Skeletal muscle tissue (tissue), 4 donors: ENCODE data around the gene DGLUCY. TPM values are rescaled to one million over a fixed set of nuclear protein-coding genes. Genes with fewer than 3 reads are reported as not detected.
"Not testable (repeated sequence)": the region's sequence is repeated elsewhere in the genome, so short reads cannot be mapped to it uniquely, and the experiment has no call there.

Experiments used
- H3K27ac ChIP-seq: one replicate; pipeline ENCODE4 v1.7.0; 2013; ENCODE audit warnings: mild to moderate bottlenecking, low read depth, low read length, inconsistent platforms
- H3K27me3 ChIP-seq, 3 donors: one replicate each; pipeline ENCODE4 v1.7.0; 2013; ENCODE audit warnings: low read length in 3 of 3; ENCODE audit not compliant: control insufficient read depth in 3 of 3, insufficient read depth in 3 of 3
- H3K36me3 ChIP-seq, 3 donors: one replicate each; pipeline ENCODE4 v1.7.0; 2013; ENCODE audit warnings: low read length in 3 of 3; ENCODE audit not compliant: control insufficient read depth in 3 of 3, insufficient read depth in 3 of 3
- H3K4me1 ChIP-seq, 3 donors: one replicate each; pipeline ENCODE4 v1.7.0; 2013; ENCODE audit warnings: low read length in 3 of 3, mild to moderate bottlenecking in 3 of 3; ENCODE audit not compliant: control insufficient read depth in 3 of 3, insufficient read depth in 3 of 3
- H3K4me3 ChIP-seq, 3 donors: one replicate each; pipeline ENCODE4 v1.7.0; 2013; ENCODE audit warnings: low read length in 3 of 3
- H3K9ac ChIP-seq, 3 donors: one replicate each; pipeline ENCODE4 v1.7.0; 2013; ENCODE audit warnings: low read length in 3 of 3, mild to moderate bottlenecking in 3 of 3, moderate library complexity in 2 of 3, low read depth in 1 of 3
- H3K9me3 ChIP-seq, 3 donors: one replicate each; pipeline ENCODE4 v1.7.0; 2013; ENCODE audit warnings: low read length in 3 of 3; ENCODE audit not compliant: control insufficient read depth in 3 of 3
- total RNA-seq: library from RNA; depleted of rRNA; stranded (reverse); fragments of >200 nt; gene quantifications from one replicate; pipeline ENCODE4 v1.2.3, GENCODE V29; 2014
- donor health status: Osteomylitis.

Gene DGLUCY
- total RNA-seq, 1 donor from 2014 or later: 49.6 TPM

GRCh38 chr14:91244501-91244901, 130.6 kb downstream of the DGLUCY start, which contains the start of gene GPR68:
Gene GPR68, minus strand, starts transcription at chr14:91244704. Its CDS starts 9,654 bp downstream, at chr14:91235050.
- no peaks in the 10 kb centered on the region for H3K36me3 ChIP-seq
- H3K27ac ChIP-seq: no peak within 1 kb of the TSS
- H3K9me3 ChIP-seq: no peaks in the 10 kb centered on the region
- peaks cover 0 to 17% (median 0%) of the 10 kb centered on the region in 3 donors for H3K27me3 ChIP-seq
- H3K4me3 ChIP-seq: peak within 1 kb of the TSS in 2 of 3 donors; percentile 22 to 34
- H3K9ac ChIP-seq: no peak within 1 kb of the TSS
- peaks cover 7 to 16% (median 13%) of the 10 kb centered on the region in 3 donors for H3K4me1 ChIP-seq

GRCh38 chr14:91245029-91245428, 131.2 kb downstream of the DGLUCY start:
- H3K36me3 ChIP-seq: no peaks in the 10 kb centered on the region
- peaks cover 0 to 17% (median 0%) of the 10 kb centered on the region in 3 donors for H3K27me3 ChIP-seq
- no peaks in the 10 kb centered on the region for H3K9me3 ChIP-seq
- H3K4me1 ChIP-seq: peaks cover 8 to 16% (median 13%) of the 10 kb centered on the region in 3 donors
- H3K9ac ChIP-seq: no peak overlapping the region
- H3K27ac ChIP-seq: no peak overlapping the region
- H3K4me3 ChIP-seq: no peak overlapping the region

- H3K9me3 ChIP-seq, H3K36me3 ChIP-seq, H3K9ac ChIP-seq, H3K4me3 ChIP-seq, H3K27ac ChIP-seq: not testable (repeated sequence)
- peaks cover 8 to 16% (median 13%) of the 10 kb centered on the region in 3 donors for H3K4me1 ChIP-seq
- peaks cover 0 to 17% (median 0%) of the 10 kb centered on the region in 3 donors for H3K27me3 ChIP-seq
Observed at GRCh38 chr14:91245616-91246015, 131.7 kb downstream of the DGLUCY start.

GRCh38 chr14:91246051-91246852, 132.4 kb downstream of the DGLUCY start:
- H3K4me3 ChIP-seq: no peak overlapping the region
- H3K9me3 ChIP-seq: no peaks in the 10 kb centered on the region
- H3K4me1 ChIP-seq: peaks cover 8 to 16% (median 13%) of the 10 kb centered on the region in 3 donors
- no peak overlapping the region for H3K27ac ChIP-seq
- no peaks in the 10 kb centered on the region for H3K36me3 ChIP-seq
- H3K27me3 ChIP-seq: peaks cover 0 to 16% (median 0%) of the 10 kb centered on the region in 3 donors
- no peak overlapping the region for H3K9ac ChIP-seq

GRCh38 chr14:91249841-91250616, 136.2 kb downstream of the DGLUCY start:
- no peak overlapping the region for H3K27ac ChIP-seq

GRCh38 chr14:91250912-91251311, 137.0 kb downstream of the DGLUCY start:
- Histone ChIP-seq H3K4me1 (peaks cover 9 to 12% (median 11%) of the 10 kb centered on the region in 3 donors), H3K36me3 (no peaks in the 10 kb centered on the region), H3K27ac (no peak overlapping the region), H3K9me3 (no peaks in the 10 kb centered on the region), H3K27me3 (peaks cover 4 to 8% (median 5%) of the 10 kb centered on the region in 3 donors), H3K9ac (no peak overlapping the region), H3K4me3 (no peak overlapping the region)

More at GRCh38 chr14:91249841-91250616, 136.2 kb downstream of the DGLUCY start:
- peaks cover 9 to 12% (median 11%) of the 10 kb centered on the region in 3 donors for H3K4me1 ChIP-seq
- H3K9ac ChIP-seq: no peak overlapping the region
- no peak overlapping the region for H3K4me3 ChIP-seq
- peaks cover 4 to 8% (median 7%) of the 10 kb centered on the region in 3 donors for H3K27me3 ChIP-seq
- H3K9me3 ChIP-seq: no peaks in the 10 kb centered on the region
- H3K36me3 ChIP-seq: no peaks in the 10 kb centered on the region

GRCh38 chr14:91252871-91253794, 139.3 kb downstream of the DGLUCY start:
- Histone ChIP-seq H3K36me3 (no peaks in the 10 kb centered on the region), H3K27ac (no peak overlapping the region), H3K27me3 (peaks cover 4 to 9% (median 8%) of the 10 kb centered on the region in 3 donors), H3K9me3 (no peaks in the 10 kb centered on the region), H3K4me3 (peak overlapping the region; percentile 59 to 70 (median 65)), H3K9ac (peak overlapping the region; percentile 61 to 76 (median 70)), H3K4me1 (peaks cover 12 to 20% (median 16%) of the 10 kb centered on the region in 3 donors)

GRCh38 chr14:91253795-91254323, 140.0 kb downstream of the DGLUCY start:
- no peaks in the 10 kb centered on the region for H3K9me3 ChIP-seq
- H3K36me3 ChIP-seq: no peaks in the 10 kb centered on the region
- peaks cover 4 to 15% (median 13%) of the 10 kb centered on the region in 3 donors for H3K27me3 ChIP-seq
- H3K27ac ChIP-seq: no peak overlapping the region
- H3K4me1 ChIP-seq: peaks cover 12 to 20% (median 16%) of the 10 kb centered on the region in 3 donors
- peak overlapping the region; percentile 59 to 76 (median 61) for H3K9ac ChIP-seq
- peak overlapping the region; percentile 59 to 70 (median 65) for H3K4me3 ChIP-seq

GRCh38 chr14:91254461-91254860, 140.6 kb downstream of the DGLUCY start:
- H3K27me3 ChIP-seq: peaks cover 4 to 17% (median 13%) of the 10 kb centered on the region in 3 donors
- no peaks in the 10 kb centered on the region for H3K36me3 ChIP-seq
- H3K9me3 ChIP-seq: no peaks in the 10 kb centered on the region
- H3K4me3 ChIP-seq: no peak overlapping the region
- no peak overlapping the region for H3K27ac ChIP-seq
- H3K4me1 ChIP-seq: peaks cover 12 to 20% (median 16%) of the 10 kb centered on the region in 3 donors
- H3K9ac ChIP-seq: no peak overlapping the region
